HL-60 (cell line): ENCODE measurements around the gene SFXN3.

Source experiments
- CTCF ChIP-seq: IDR thresholded peaks from one replicate; pipeline ENCODE4 v1.5.1; 2011; ENCODE audit warnings: low read length, control low read depth, inconsistent platforms; ENCODE audit not compliant: insufficient read depth
- POLR2AphosphoS5 ChIP-seq: IDR thresholded peaks from 2 replicates; pipeline ENCODE4 v1.6.1; 2012; ENCODE audit warnings: low read depth
- REST ChIP-seq: IDR thresholded peaks from 2 replicates; pipeline ENCODE4 v1.6.1; 2012; ENCODE audit warnings: low read depth; ENCODE audit not compliant: insufficient replicate concordance
- SPI1 ChIP-seq: IDR thresholded peaks from 2 replicates; pipeline ENCODE4 v1.6.1; 2012; ENCODE audit warnings: low read depth, mild to moderate bottlenecking, borderline replicate concordance

DNA sequence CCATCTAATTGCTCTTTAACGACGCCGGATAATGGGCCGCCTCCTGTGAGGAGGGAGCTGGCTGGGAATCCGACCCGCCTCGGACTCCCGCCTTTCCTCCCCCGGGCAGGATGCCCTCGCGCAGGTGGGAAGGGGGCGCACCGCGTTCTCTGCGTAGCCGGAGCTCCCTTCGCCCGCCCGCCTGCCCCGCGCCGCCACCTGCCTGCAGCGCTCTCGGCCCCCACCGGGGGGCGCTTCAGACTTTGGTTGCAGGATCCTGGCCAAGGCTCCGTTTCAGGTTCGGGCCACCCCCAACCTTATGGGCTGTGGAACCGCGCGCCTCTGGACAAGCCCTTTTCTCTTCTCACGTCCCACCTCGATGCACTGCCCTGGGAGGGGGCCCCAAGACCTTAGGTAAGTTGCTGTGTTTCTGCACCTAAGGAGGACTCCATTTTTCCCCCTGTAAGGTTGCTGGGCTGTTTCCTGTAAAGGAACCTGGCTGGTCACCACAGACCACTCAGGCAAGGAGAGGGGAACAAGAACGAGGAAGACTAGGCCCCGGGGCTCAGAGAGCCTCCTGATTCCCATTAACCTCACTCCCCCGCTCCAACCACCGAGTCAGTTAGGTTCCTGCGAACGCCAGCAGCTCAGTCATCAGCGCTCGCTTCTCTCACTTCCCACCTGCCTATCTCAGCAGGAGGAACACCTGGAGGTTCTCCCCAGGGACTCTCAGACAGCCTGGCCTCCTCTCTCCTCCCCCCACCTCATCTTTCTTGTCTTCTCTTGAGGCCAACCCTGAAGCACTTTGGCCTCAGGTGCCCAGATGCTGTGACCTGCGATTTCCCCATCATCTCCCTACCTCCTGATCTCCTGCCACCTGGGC, 19.4 kb downstream of the SFXN3 start:
- TF ChIP-seq CTCF: peak; percentile 52
- no peak for TF ChIP-seq REST
- no peak for TF ChIP-seq POLR2AphosphoS5
- TF ChIP-seq SPI1: no peak
